Activated CD4-positive, alpha-beta T cell treated with anti-CD3 and anti-CD28 coated beads, Interleukin-2, amount 50 U/mL, for 1 hour (primary cell): Measurements from ENCODE around the gene NF2.

Experiments
- DNase-seq: peaks from one replicate; pipeline ENCODE4 v3.0.0-alpha.2; 2020

Gene NF2

DNA sequence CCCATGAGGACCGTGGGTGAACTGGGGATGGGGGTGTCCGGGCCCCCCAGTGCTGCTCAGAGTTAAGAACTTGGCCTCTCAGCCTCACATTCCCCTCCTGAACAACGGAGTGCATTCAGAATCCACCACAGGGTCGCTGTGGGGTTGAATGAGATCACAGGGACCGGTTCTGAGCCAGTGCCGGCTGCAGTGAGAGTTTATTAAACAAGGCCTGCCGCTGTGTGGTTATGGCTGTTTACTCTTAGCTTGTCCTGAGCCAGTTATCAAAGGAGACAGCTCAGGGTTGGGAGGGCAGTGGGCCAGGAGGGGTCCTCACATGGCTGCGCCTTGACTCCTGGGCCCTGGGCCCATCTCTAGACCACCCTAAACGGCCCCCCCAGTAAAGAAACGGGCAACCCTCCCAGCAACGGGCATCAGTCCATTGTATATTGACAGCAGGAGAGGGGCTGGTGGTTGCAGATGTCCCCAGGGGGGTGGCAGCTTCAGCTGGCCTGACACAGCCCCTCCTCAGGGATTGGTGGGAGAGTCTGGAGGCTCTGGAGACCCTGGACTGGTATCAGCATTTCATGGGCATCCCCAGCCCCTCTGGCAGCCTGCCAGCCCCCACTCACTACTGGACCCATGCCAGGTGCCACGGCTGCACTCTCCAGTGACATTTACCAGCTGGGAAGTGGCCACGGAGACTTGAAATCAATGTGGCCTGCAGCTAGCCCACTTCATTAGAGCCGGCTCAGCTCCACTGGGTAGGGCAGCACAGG, 101.3 kb downstream of the NF2 start:
- no peak for DNase-seq

DNA sequence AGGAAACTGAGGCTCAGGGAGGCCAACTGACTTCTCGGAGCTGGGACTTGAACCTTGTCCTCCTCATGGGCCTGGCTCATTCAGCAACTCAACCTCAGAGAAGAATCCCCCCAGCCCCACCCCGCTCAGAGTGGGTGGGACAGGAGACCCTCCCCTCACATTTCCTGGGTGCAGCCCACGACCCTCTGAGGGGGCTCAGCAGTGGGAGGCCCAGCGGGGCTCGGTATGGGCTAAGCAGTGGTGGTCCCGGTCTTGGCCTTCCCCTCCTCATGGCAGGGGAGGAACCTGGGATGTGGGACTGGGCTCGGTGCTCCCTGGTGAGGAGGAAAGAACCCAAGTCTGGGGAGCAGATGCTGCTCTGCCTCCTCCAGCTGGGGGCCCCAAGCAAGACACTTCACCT, 102.2 kb downstream of the NF2 start:
- no peak for DNase-seq

DNA sequence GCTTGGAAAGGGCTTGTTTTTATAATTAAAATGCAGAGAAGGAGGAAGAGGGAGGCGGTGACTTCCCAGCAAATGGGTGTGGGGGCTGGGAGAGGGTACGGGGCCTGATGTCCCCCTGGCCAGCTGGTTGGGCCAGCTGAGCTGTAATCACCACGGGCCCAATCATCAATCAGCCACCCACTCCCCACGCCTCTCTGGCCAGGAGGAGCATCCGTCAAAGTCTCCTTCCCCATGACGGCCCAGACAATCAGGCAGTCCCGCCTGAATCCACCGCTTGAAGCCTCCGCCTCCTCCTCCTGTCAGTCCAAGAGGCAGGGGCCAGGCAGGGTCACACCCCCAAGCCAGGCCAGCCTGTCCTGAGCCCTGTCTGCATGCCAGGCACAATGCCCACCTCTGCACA, 103.1 kb downstream of the NF2 start:
- DNase-seq, result no peak

DNA sequence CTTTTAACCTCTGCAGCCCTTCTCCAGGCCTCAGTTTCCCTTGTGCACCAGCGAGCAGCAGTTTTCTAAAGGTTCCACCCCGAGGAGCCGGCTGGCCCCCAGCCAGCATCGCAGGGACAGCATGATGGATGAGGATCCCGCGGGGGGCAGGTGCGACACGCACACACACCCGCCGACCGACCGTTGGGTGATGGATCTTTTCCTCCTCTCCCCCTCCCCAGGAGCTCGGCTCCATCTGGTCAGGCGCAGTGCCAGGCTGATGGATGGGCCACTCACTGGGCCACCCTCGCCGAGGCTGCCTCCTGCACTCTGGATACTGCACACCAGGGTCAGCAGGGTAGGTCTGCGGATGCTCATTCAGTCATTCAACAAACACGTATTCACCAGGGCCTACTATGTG, 103.6 kb downstream of the NF2 start:
- no peak for DNase-seq

DNA sequence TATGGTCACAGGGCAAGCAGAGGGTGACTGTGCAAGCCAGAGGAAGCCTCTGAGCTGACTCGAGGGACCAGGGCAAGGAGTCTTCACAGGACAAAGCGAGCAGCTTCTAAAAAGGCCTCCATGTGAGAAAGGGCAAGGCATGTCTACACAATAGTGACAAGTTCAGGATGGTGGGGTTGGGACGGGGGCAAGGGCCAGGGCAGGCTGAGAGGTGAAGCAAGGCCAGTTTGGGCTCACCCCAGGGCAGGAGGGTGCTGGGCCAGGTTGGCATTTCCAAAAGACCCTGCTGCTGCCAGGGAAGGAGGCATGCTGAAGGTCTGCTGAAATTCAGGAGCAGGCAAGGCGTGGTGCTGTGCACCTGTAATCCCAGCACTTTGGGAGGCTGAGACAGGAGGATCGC, 104.0 kb downstream of the NF2 start:
- no peak for DNase-seq

DNA sequence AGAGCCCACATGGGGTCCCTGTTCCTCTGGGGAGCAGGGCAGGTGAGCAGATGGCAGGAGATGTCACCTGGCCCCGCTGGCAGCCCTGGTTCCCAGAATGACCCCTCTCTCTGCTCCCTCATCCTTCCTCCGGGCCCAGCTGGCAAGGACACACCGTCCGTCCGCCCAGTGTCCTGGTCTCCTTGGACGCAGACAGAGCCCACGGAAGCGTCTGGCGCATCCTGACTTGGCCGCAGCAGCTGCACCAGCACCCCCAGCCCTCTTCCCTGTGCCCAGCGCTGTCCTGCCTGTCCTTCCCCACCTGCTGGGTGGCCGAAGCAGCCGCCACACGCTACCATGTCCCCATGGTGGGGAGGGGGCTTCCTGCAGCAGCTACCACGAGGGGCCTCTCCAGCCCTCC, 106.8 kb downstream of the NF2 start:
- DNase-seq, result no peak

DNA sequence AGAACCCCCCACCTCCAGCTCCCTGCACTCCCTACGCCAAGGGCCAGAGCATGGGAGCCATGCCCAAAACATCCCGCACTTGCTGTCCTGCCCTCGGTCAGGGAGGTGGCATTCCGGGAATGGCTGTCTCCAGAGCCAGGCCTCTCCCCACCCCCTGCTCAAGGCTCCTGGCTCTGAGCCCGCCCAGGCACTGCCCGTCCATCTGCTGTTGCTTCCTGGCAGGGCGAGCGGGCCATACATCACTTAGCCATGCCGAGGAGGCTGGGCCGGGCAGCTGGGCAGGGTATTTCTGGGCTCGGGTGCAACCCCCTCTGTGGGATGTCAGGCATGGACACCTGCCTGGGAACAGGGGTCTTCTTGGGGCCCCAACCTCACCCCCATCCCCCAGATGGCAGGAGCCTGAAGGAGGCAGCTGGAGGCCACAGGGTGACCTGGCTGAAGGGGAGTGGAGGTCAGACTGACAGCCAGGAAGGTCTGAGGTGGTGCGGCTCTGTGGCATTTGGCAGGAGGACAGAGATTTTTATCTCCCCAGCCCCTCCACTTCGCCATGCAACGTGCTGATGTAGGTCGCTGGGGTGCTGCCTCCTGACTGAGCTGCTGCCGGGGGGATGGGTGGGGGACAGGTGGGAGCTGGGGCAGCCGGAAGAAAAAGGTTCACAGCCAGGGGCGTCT, 107.6 kb downstream of the NF2 start:
- no peak for DNase-seq

DNA sequence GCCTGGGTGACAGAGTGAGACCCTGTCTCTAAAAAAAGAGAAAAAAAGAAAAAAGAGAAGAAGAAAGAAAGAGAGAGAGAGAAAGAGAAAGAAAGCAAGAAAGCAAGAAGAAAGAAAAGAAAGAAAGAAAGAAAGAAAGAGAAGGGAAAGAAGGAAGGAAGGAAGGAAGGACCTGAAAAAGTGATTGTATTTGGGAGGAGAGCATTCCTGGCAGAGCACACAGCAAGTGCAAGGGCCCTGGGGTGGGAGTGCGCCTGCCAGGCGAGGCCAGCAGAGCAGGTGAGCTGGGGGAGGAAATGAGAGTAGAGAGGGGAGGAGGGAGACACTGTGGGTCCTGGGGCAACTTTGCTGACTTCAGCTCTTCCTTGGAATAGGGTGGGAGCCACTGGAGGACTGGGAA, 108.7 kb downstream of the NF2 start:
- DNase-seq, result no peak

DNA sequence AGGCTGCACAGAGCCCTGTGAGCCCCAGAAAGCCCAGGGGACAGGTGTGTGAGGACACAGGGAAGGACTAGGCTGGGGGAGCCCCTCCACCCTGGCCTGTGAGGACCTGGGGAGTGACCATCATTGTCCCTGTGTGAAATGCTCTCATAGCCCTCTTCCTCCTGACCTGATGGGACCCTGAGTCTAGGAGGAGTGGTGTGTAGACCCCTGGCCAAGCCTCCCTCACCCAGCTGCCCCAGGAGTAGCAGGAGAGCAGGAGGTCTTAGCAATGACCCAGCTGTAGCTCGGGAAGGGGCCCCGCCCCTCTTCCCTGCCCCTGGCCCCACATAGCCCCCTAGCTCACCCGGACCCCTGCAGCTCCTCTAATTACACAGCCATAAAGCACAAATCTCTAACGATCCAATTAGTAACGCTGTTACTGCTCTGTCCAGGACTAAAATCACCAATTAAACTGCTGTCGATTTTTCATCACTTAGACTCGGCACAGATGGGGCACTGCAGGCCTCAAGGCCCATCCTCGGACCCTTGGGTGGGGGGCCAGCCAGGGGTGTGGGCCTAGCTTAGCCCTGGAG, 109.8 kb downstream of the NF2 start:
- DNase-seq, result no peak

DNA sequence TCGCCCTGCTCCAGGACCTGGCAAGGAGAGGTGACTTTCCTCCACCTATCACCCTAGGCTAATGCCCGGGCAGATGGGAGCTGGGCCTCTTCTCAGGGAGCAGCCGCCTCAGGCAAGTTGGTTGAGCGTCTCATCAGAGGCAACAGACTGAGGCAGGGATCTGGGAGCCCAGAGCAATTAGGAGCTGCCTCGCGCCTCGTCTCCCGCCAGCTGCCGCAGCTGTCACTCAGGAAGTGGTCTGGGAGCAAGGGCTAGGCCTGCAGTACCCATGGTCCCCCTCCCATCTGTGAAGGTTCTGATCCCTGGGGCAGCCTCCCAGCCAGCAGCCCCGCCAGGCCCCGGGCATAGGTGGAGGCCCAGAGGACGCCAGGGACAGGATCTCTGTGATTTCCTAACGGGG, 111.8 kb downstream of the NF2 start:
- no peak for DNase-seq

DNA sequence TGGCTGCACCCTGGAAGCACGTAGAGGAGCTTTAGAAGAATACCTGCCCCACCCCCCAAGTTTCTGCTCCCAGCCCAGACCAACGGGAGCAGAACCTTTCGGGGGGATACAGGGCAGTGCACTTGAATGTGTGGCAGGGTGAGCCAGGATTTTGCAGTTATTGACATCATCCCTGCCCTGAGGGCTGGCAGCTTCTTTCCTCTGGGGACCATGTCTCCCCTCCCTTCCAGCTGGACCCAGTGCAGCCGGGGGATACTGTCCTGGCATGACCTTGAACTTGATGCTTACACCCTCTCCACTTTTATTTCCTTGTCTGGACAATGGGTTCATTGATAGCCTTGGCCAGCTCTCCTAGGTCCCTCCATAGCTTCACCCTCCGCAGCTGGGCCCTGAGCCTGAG, 112.3 kb downstream of the NF2 start:
- no peak for DNase-seq

DNA sequence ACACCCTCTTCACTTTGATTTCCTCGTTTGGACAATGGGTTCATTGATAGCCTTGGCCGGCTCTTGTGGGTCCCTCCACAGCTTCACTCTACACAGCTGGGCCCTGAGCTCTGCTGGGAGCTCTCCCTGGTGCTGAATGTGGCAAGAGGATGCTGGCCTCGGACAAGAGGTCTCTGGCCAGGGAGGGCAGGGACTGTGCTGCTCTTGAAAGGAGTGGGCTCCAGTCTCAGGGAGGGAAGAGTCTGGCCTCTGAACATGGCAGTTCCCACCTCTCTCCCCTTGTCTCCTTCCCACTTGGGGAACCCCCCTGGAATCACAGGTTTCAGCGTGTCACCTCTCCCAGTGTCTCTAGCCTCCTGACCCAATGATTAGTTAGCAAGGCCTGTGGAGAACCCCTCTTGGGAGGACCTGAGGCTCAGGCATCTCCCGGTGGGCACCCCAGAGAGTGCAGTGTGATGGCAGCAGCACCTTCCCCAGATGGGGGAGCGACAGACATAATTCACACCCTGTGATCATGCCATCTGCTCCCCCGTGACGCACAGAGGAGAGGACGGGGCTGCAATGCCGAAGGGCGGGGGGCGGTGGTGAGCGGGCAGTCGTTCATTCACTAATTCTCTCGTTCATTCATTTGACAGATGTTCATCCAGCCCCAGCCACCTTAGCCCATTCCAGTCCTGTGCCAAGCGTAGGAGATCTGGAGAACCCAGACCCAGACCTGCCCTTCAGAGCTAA, 113.5 kb downstream of the NF2 start:
- DNase-seq, result no peak

DNA sequence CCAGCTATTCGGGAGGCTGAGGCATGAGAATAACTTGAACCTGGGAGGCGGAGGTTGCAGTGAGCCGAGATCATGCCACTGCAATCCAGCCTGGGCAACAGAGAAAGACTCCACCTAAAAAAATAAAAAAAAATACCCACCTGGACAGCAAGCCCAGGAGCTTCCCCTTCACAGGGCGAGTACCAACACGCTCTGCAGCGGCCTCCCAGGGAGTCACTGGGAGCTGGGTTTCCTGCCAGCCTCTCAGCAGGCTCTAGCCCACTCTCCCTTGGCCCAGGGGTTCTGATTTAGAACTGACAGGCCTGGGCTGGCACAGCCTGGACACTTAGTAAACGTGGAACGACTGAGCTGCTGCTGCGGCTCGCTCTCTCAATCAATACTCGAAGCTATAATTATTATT, 114.4 kb downstream of the NF2 start:
- no peak for DNase-seq

DNA sequence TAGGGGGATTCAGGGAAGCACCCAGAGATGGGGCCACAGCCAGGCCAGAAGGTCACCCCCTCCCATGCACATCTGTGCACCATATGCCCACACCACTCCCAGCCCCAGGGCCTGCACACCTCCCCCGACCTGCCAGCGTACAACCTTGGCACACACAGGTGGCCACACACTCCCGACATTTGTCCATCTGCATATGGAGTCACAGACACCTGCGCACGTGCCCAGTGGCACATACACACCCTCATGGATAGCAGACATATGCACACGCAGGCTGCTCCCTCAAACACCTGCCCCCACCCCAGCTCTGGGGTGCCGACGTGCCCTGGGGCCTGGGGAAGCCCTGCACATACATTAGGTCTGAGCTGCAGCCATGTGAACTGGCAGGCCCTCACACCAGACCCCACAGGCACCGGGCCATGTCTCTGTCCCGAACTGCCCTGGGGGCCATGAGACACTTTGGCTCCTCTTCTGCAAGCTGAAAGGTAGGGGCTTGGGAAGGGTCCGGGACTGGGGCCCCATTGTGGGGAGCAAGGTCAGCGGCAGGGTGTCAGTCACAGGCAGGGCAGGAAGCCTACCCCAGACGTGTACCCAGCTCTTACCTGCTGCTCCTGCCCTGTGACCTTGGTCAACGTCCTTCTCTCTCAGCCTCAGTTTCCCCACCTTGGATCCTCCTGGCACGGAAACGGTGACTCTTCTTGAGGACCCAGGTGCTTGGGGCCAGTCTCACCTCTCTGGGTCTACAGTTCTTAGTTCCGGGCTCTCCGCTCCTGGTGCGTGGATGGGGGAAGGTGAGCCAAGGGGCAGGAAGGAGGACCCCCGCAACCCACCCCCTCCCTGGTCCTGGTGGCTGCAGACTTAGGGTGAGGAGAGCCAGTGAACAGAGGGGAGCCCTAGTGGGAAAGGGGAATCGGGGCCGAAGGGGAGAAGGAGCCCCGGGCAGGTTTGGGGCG, 115.8 kb downstream of the NF2 start:
- DNase-seq, result no peak

DNA sequence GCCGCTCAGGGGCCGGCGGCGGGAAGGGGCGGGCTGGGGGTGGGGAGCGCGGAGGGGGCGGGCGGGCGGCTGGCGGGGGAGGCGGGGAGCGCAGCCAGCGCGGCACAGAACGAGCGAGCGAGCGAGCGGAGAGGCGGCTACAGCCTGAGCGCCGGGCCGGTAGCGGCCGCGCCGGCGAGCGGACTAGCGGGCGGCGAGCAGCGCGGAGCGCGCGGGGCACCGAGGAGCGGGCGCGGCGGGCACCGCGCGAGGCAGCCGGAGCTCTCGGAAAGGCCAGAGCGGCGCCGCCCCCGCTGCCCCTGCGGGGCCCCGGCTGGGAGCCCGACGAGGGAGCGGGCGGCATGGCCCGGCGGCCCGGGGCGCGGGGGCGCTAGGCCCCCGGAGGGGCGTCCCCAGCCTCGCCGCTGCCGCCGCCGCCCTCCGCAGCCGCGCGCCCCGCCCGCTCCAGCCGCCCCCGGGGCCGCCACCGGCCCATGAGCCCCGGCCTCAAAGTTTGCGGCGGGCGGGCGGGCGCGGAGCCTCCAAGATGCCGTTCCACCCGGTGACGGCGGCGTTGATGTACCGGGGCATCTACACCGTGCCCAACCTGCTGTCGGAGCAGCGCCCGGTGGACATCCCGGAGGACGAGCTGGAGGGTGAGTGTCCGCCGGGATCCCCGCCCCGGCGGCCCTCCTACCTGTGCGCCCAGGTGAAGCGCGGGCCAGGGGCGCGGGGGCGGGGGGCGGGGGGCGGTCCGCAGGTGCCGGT, 116.6 kb downstream of the NF2 start, which contains the start of gene CABP7:
CABP7 (plus strand) TSS at position 105 of the 747 bp plus-strand sequence; CDS start at position 527, 422 bp downstream.
- no peak for DNase-seq

DNA sequence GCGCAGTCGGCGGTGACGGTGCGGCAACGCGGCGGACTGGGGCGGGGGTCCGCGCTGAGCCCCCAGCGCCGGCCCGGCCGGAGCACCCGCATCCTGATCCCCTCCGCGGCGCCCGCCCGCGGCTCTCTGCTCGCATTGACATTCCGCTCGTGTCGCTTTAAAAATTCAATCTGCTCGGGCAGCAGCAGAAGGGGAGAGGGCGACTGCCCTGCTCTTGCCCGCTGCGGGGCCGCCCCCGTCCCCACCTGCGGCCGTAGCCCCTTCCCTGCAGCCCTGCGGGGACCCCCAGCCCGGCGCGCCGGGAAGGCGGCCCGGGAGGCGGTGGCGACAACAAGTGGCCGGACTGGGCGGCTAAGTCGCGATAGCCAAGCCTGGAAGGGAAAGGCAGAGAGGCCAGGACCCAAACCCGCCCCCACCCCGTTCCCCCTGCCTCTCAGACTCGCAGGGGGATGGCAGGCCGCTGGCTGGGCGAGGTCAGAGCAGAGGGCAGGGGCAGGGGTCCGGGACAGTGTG, 117.4 kb downstream of the NF2 start:
- no peak for DNase-seq

DNA sequence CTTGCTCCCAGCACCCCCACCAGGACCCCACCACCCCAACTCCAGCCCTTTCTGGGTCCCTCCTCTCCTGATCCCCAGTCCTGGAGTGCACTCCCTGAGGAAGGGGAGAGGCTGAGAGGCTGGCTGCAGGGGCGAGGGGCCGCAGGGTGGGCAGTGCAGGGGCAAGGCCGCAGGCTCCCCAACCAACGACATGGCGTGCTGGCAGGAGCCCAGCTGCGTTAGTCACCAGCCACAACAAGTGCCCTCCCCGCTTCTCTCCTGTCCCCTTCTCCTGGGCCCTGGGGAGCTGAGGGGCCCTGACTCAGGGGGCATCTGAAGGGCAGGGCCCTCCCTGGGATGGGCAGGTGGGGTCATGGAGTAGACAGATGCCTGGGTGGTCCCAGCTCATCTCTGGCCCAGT, 118.7 kb downstream of the NF2 start:
- no peak for DNase-seq

DNA sequence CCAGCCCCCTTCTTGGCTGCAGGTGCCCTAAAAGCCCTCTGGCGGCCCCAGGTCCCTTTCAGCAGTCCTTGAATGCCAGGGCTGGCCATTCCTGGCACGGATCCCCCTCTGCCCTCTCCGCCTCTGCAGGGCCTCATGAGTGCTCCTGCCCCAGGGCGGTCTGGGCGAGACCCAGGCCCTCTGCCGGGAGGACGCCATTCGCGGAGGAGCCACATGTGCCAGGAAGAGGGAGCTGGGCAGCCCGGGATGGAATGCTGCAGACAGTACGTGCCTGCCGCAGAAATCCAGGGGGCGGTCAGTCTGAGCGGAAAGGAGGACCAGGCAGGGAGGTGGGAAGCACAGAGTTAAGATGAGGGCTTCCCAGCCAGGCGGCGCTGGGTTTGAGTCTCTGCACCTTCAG, 119.2 kb downstream of the NF2 start:
- no peak for DNase-seq

DNA sequence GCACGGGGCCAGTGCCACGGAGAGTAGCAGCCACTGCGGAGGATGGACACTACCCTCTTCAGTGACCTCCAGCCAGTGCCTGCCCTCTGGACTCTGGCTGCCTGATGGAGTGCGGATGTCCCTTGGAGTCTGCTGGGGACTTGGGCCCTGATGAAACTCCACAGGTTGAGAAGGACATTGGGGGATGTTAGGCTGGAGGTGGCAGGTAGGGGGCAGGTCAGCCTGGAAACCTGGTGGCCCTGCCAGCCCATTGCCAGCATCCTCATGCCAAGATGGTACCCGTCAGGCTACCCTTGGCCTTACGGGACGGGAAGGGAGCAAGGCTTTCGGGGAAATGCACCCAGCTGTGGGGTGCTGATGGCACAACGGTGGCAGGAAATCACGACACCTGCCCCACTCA, 120.3 kb downstream of the NF2 start:
- DNase-seq, result no peak

DNA sequence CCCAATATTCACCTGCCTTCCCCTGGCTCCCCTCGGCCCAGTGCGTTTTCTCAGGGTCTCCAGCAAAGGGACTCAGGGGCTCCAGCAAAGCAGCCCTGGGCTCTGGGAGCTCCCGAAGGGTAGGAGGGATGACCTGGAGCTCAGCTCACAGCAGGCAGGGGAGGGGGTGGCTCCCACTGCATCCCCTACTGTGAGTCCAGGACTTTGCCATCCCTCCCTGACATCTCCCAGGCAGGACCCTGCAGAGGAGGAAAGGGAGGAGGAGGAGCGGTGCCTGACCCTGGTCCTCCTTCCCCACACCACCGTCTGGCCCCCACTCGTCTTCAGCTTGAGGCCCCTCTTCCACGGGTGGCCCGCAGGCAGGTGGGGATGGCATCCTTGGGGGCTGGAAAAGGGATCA, 121.4 kb downstream of the NF2 start:
- DNase-seq, result no peak

DNA sequence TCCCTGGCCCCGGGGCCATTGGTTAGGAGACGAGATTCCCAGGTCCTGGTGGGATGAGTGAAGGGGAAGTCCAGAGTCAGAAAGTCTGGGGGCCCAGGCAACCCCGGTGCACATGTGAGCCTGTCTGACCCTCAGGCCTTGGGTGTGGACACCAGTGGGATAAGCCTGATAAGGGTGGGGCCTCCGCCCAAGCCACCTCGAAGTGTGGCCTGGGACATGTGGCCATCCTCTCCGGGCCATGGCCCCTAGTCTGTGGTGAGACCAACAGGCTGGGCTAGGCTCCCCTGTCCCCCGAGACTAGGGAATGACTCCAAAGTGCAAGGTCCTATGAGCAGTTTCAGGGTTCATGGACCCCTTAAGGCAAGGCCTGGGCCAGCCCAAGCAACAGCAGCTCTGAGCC, 122.7 kb downstream of the NF2 start:
- no peak for DNase-seq
